DOHH2 (cell line): ENCODE measurements around the gene CLSTN1.
A peak's percentile ranks its signal among the peaks of the same experiment; 100 is the strongest.

Source experiments
- H3F3A ChIP-seq: fragments of 200-600 bp; sonication (generic), shearing (Covaris generic); 2 replicates; pipeline ENCODE4 v1.6.0; 2016; ENCODE audit warnings: antibody characterized with exemption, mild to moderate bottlenecking; ENCODE audit not compliant: control insufficient read depth, insufficient read depth
- H3K27ac ChIP-seq: fragments of 200-600 bp; sonication (generic); 2 replicates; pipeline ENCODE4 v1.5.1; 2014; ENCODE audit warnings: low read depth, mild to moderate bottlenecking, low read length, moderate library complexity
- H3K27me3 ChIP-seq: fragments of 200-600 bp; sonication (generic); 2 replicates; pipeline ENCODE4 v1.6.1; 2014; ENCODE audit warnings: mild to moderate bottlenecking, low read length, mixed read lengths; ENCODE audit not compliant: control insufficient read depth
- H3K36me3 ChIP-seq: fragments of 200-600 bp; sonication (generic); 2 replicates; pipeline ENCODE4 v1.6.1; 2014; ENCODE audit warnings: mild to moderate bottlenecking, low read length, moderate library complexity, mixed read lengths; ENCODE audit not compliant: control insufficient read depth
- H3K4me1 ChIP-seq: fragments of 200-600 bp; sonication (generic); 2 replicates; pipeline ENCODE4 v1.6.1; 2014; ENCODE audit warnings: mild to moderate bottlenecking, low read length, mixed read lengths; ENCODE audit not compliant: control insufficient read depth
- H3K4me2 ChIP-seq: fragments of 200-600 bp; sonication (generic); 2 replicates; pipeline ENCODE4 v1.6.0; 2014; ENCODE audit warnings: mild to moderate bottlenecking, low read length, moderate library complexity
- H3K4me3 ChIP-seq: fragments of 200-600 bp; sonication (generic); 2 replicates; pipeline ENCODE4 v1.5.1; 2014; ENCODE audit warnings: mild to moderate bottlenecking, low read length, mixed read lengths
- H3K79me2 ChIP-seq: fragments of 200-600 bp; sonication (generic); 2 replicates; pipeline ENCODE4 v1.6.1; 2014; ENCODE audit warnings: mild to moderate bottlenecking, low read length, mixed read lengths; ENCODE audit not compliant: control insufficient read depth
- H3K9me2 ChIP-seq: fragments of 200-600 bp; sonication (generic); replicated peaks from 2 replicates; pipeline ENCODE4 v1.6.1; 2014; ENCODE audit warnings: mild to moderate bottlenecking, low read length, mixed read lengths; ENCODE audit not compliant: control insufficient read depth
- H3K9me3 ChIP-seq: fragments of 200-600 bp; sonication (generic); 2 replicates; pipeline ENCODE4 v1.6.1; 2014; ENCODE audit warnings: antibody characterized with exemption, low read length, mixed read lengths; ENCODE audit not compliant: control insufficient read depth, insufficient read depth
- H4K20me1 ChIP-seq: fragments of 200-600 bp; sonication (generic); 2 replicates; pipeline ENCODE4 v1.6.0; 2014; ENCODE audit warnings: low read depth, mild to moderate bottlenecking, antibody characterized with exemption, low read length, moderate library complexity; ENCODE audit not compliant: control insufficient read depth, insufficient read depth
- CTCF ChIP-seq: fragments of 200-600 bp; sonication (generic); IDR thresholded peaks from one replicate; pipeline ENCODE4 v1.5.1; 2014; ENCODE audit warnings: antibody characterized with exemption, mild to moderate bottlenecking, low read depth, low read length; ENCODE audit not compliant: poor library complexity, severe bottlenecking
- EZH2phosphoT487 ChIP-seq: fragments of 200-600 bp; sonication (generic); IDR thresholded peaks from 2 replicates; pipeline ENCODE4 v1.6.1; 2017; ENCODE audit warnings: borderline replicate concordance, mild to moderate bottlenecking, antibody characterized with exemption, low read length, moderate library complexity, mixed read lengths

CLSTN1 gene

GRCh38 chr1:9826616-9827015 lies 2.9 kb upstream of the CLSTN1 start:
- Histone ChIP-seq H3K27ac (no peak overlapping the region), H3K36me3 (peaks cover 18% of the 10 kb centered on the region), H3K27me3 (no peaks in the 10 kb centered on the region), H3K4me1 (peaks cover 44% of the 10 kb centered on the region), H3K9me2 (no peaks in the 10 kb centered on the region), H3K4me3 (no peak overlapping the region), H3K79me2 (peaks cover 19% of the 10 kb centered on the region), H3K4me2 (no peak overlapping the region), H4K20me1 (no peaks in the 10 kb centered on the region), H3K9me3 (no peaks in the 10 kb centered on the region), H3F3A (peaks cover 24% of the 10 kb centered on the region)
- TF ChIP-seq CTCF (no peak), EZH2phosphoT487 (no peak)

GRCh38 chr1:9826087-9826486 lies 2.3 kb upstream of the CLSTN1 start:
- Histone ChIP-seq H4K20me1 (no peaks in the 10 kb centered on the region), H3K9me2 (no peaks in the 10 kb centered on the region), H3K4me2 (0 out of 2 replicates have a peak overlapping the region, but pooled peaks have one; percentile 68), H3K79me2 (peaks cover 24% of the 10 kb centered on the region), H3K9me3 (no peaks in the 10 kb centered on the region), H3F3A (peaks cover 24% of the 10 kb centered on the region), H3K27me3 (no peaks in the 10 kb centered on the region), H3K4me1 (peaks cover 49% of the 10 kb centered on the region), H3K4me3 (no peak overlapping the region), H3K27ac (no peak overlapping the region), H3K36me3 (peaks cover 18% of the 10 kb centered on the region)
- no peak for TF ChIP-seq EZH2phosphoT487
- no peak for TF ChIP-seq CTCF

GRCh38 chr1:9825093-9826074 lies 1.6 kb upstream of the CLSTN1 start:
- Histone ChIP-seq H3K4me3 (no peak overlapping the region), H3K79me2 (peaks cover 31% of the 10 kb centered on the region), H3K4me2 (peak overlapping the region; percentile 68; the same call in 1 of the 2 replicates), H3K36me3 (peaks cover 21% of the 10 kb centered on the region), H3K27me3 (no peaks in the 10 kb centered on the region), H3K27ac (no peak overlapping the region), H4K20me1 (no peaks in the 10 kb centered on the region), H3K4me1 (peaks cover 56% of the 10 kb centered on the region), H3F3A (peaks cover 24% of the 10 kb centered on the region), H3K9me2 (no peaks in the 10 kb centered on the region), H3K9me3 (no peaks in the 10 kb centered on the region)
- TF ChIP-seq EZH2phosphoT487: no peak
- TF ChIP-seq CTCF: no peak
